ENCODE data around the gene ATP2C2.

Gene ATP2C2

GRCh38 chr16:84486126-84486525, 117.8 kb downstream of the ATP2C2 start:
- no peaks in the 10 kb centered on the region for H3K4me1 ChIP-seq (ENCODE audit: control insufficient read depth, insufficient read depth, low read length)
- H3K27me3 ChIP-seq (ENCODE audit: control insufficient read depth, insufficient read depth, low read length): no peaks in the 10 kb centered on the region
- H3K9ac ChIP-seq (ENCODE audit: low read length): no peak overlapping the region
- H3K27ac ChIP-seq (ENCODE audit: low read depth, low read length): no peak overlapping the region
- no peaks in the 10 kb centered on the region for H3K9me3 ChIP-seq (ENCODE audit: control insufficient read depth, insufficient read depth, low read depth, low read length)
- no peak overlapping the region for H3K4me3 ChIP-seq (ENCODE audit: low read depth, low read length)
- H3K36me3 ChIP-seq (ENCODE audit: control insufficient read depth, insufficient read depth, low read length): peaks cover 63% of the 10 kb centered on the region

- Histone ChIP-seq H3K9ac (ENCODE audit: low read length) (no peak overlapping the region), H3K4me3 (ENCODE audit: low read depth, low read length) (no peak overlapping the region), H3K4me1 (ENCODE audit: control insufficient read depth, insufficient read depth, low read length) (no peaks in the 10 kb centered on the region), H3K36me3 (ENCODE audit: control insufficient read depth, insufficient read depth, low read length) (peaks cover 60% of the 10 kb centered on the region), H3K27ac (ENCODE audit: low read depth, low read length) (no peak overlapping the region), H3K9me3 (ENCODE audit: control insufficient read depth, insufficient read depth, low read depth, low read length) (no peaks in the 10 kb centered on the region), H3K27me3 (ENCODE audit: control insufficient read depth, insufficient read depth, low read length) (no peaks in the 10 kb centered on the region)
Measured at GRCh38 chr16:84486551-84487235, 118.4 kb downstream of the ATP2C2 start.

DNA sequence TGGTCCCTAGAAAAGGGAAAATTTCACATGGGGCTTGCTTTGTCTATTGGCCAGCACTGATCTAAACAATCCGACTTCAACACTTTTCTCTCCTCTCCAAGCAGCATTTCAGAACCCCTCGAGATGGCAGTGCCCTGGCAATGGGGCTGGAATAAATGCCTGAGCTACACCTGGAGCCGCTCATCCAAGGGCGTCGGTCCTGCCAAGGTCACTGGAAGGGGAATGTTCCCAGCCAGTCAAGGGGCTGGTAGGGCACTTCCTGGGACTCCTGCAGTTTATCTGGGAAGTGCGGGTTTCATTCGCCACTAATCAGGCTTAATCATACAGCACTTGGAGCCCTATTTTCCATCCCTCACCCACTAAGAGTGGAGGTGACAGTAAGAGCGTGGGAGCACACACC, 119.0 kb downstream of the ATP2C2 start:
- Histone ChIP-seq H3K36me3 (ENCODE audit: control insufficient read depth, insufficient read depth, low read length) (peaks cover 61% of the 10 kb centered on the region), H3K4me1 (ENCODE audit: control insufficient read depth, insufficient read depth, low read length) (no peaks in the 10 kb centered on the region), H3K4me3 (ENCODE audit: low read depth, low read length) (no peak overlapping the region), H3K27me3 (ENCODE audit: control insufficient read depth, insufficient read depth, low read length) (no peaks in the 10 kb centered on the region), H3K27ac (ENCODE audit: low read depth, low read length) (no peak overlapping the region), H3K9me3 (ENCODE audit: control insufficient read depth, insufficient read depth, low read depth, low read length) (no peaks in the 10 kb centered on the region), H3K9ac (ENCODE audit: low read length) (no peak overlapping the region)

DNA sequence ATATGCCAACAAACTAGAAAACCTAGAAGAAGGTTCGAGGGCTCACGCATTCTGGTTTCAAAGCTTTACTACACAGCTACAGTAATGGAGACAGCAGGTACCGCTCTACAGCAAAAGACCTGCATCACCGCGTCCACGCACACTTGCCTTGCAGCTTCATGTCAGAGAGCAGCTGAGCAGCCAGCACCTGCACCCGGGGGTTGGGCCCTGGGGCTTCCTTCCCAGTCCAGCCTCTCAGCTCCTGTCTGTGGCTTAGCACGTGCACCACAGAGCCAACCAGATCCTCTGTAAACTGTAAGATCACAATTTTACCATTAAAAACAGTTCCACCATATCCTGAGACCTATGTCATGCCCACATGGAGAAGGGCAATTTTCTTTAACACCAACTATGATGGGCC, 120.8 kb downstream of the ATP2C2 start:
- no peaks in the 10 kb centered on the region for H3K27me3 ChIP-seq (ENCODE audit: control insufficient read depth, insufficient read depth, low read length)
- H3K36me3 ChIP-seq (ENCODE audit: control insufficient read depth, insufficient read depth, low read length): peaks cover 62% of the 10 kb centered on the region
- no peak overlapping the region for H3K9ac ChIP-seq (ENCODE audit: low read length)
- no peaks in the 10 kb centered on the region for H3K4me1 ChIP-seq (ENCODE audit: control insufficient read depth, insufficient read depth, low read length)
- no peak overlapping the region for H3K27ac ChIP-seq (ENCODE audit: low read depth, low read length)
- H3K4me3 ChIP-seq (ENCODE audit: low read depth, low read length): no peak overlapping the region
- H3K9me3 ChIP-seq (ENCODE audit: control insufficient read depth, insufficient read depth, low read depth, low read length): peaks cover 14% of the 10 kb centered on the region

- H3K9ac ChIP-seq (ENCODE audit: low read length): no peak overlapping the region
- H3K27ac ChIP-seq (ENCODE audit: low read depth, low read length): no peak overlapping the region
- H3K9me3 ChIP-seq (ENCODE audit: control insufficient read depth, insufficient read depth, low read depth, low read length): peaks cover 17% of the 10 kb centered on the region
- H3K4me1 ChIP-seq (ENCODE audit: control insufficient read depth, insufficient read depth, low read length): no peaks in the 10 kb centered on the region; the same call in 1 of the 2 replicates
- H3K36me3 ChIP-seq (ENCODE audit: control insufficient read depth, insufficient read depth, low read length): peaks cover 70% of the 10 kb centered on the region
- H3K4me3 ChIP-seq (ENCODE audit: low read depth, low read length): no peak overlapping the region
- H3K27me3 ChIP-seq (ENCODE audit: control insufficient read depth, insufficient read depth, low read length): no peaks in the 10 kb centered on the region
Measured at GRCh38 chr16:84495506-84495905, 127.2 kb downstream of the ATP2C2 start.

DNA sequence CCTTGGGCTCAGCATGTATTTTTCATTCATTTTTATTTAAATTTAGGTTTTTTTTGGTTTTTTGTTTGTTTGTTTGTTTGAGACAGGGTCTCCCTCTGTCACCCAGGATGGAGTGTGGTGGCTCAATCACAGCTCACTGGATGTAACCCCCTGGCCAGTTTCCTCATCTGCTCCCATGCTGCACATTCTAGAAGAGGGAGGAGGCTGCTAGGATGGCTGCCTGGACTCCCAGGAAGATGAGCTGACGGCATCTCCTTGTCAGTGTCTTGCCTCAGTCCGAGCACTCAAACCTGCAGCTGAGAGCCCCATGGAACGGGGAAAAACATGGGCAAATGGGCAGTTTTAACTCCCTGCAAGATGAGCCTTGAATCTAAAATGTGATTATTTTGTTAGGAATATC, 128.7 kb downstream of the ATP2C2 start:
- H3K9ac ChIP-seq (ENCODE audit: low read length): peak overlapping the region; percentile 5
- no peak overlapping the region for H3K27ac ChIP-seq (ENCODE audit: low read depth, low read length)
- peaks cover 17% of the 10 kb centered on the region for H3K9me3 ChIP-seq (ENCODE audit: control insufficient read depth, insufficient read depth, low read depth, low read length)
- no peaks in the 10 kb centered on the region for H3K27me3 ChIP-seq (ENCODE audit: control insufficient read depth, insufficient read depth, low read length)
- H3K4me1 ChIP-seq (ENCODE audit: control insufficient read depth, insufficient read depth, low read length): no peaks in the 10 kb centered on the region; the same call in 1 of the 2 replicates
- H3K4me3 ChIP-seq (ENCODE audit: low read depth, low read length): no peak overlapping the region
- H3K36me3 ChIP-seq (ENCODE audit: control insufficient read depth, insufficient read depth, low read length): peaks cover 63% of the 10 kb centered on the region

DNA sequence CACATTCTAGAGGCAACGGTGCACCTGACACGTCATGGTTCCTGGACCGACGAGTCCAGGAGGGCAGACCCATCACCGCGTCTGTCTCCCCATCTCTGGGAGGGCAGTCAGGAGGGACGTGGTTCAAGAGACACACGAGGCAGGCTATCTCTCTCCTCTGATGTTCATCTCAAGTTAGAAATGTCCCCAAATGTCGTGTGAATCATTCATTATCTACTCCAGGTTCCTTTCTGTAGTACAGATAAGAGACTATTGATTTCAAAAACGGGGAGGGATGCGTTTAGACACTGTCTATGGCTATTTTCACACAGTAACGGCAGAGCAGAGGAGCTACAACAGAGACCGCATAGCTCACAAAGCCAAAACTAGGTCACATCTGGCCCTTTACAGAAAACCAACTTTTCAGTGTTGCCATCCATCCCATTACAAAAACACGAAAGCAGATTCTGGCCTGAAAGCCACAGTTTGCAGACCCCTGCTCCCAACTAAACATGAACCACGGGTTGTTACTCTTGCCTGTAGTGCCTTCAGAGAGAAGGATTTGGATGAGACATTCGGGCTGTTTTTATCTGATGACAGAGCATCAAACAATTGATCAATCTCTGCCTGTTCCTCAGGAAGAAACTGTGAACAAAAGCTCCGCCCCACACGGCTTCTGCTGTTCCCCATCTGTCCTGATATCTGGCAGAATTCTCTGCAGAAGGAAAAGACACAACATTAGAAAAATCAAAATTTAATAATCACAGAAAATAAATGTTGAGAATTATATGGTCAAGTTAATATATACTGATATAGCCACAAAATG, 129.3 kb downstream of the ATP2C2 start:
- no peak overlapping the region for H3K27ac ChIP-seq (ENCODE audit: low read depth, low read length)
- H3K4me1 ChIP-seq (ENCODE audit: control insufficient read depth, insufficient read depth, low read length): no peaks in the 10 kb centered on the region; the same call in 1 of the 2 replicates
- peaks cover 59% of the 10 kb centered on the region for H3K36me3 ChIP-seq (ENCODE audit: control insufficient read depth, insufficient read depth, low read length)
- no peak overlapping the region for H3K4me3 ChIP-seq (ENCODE audit: low read depth, low read length)
- H3K9me3 ChIP-seq (ENCODE audit: control insufficient read depth, insufficient read depth, low read depth, low read length): peaks cover 16% of the 10 kb centered on the region
- H3K27me3 ChIP-seq (ENCODE audit: control insufficient read depth, insufficient read depth, low read length): no peaks in the 10 kb centered on the region
- H3K9ac ChIP-seq (ENCODE audit: low read length): peak overlapping the region; percentile 5

DNA sequence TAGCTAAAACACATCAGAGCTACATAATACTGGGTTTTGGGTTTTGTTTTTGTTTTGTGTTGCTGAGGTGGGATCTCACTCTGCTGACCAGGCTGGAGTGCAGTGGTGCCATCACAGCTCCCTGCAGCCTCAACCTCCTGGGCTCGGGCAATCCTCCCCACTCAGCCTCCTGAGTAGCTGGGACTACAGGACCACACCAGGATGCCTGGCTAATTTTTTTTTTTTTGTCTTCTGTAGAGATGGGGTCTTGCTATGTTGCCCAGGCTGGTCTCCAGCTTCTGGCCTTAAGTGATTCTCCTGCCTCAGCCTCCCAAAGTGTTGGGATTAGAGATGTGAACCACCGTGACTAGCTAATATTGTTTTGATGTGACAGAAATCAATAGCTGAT, 129.9 kb downstream of the ATP2C2 start:
- no peak overlapping the region for H3K27ac ChIP-seq (ENCODE audit: low read depth, low read length)
- no peaks in the 10 kb centered on the region; the same call in 1 of the 2 replicates for H3K4me1 ChIP-seq (ENCODE audit: control insufficient read depth, insufficient read depth, low read length)
- H3K36me3 ChIP-seq (ENCODE audit: control insufficient read depth, insufficient read depth, low read length): peaks cover 53% of the 10 kb centered on the region
- H3K27me3 ChIP-seq (ENCODE audit: control insufficient read depth, insufficient read depth, low read length): no peaks in the 10 kb centered on the region
- no peak overlapping the region for H3K4me3 ChIP-seq (ENCODE audit: low read depth, low read length)
- H3K9me3 ChIP-seq (ENCODE audit: control insufficient read depth, insufficient read depth, low read depth, low read length): peaks cover 10% of the 10 kb centered on the region
- H3K9ac ChIP-seq (ENCODE audit: low read length): no peak overlapping the region

DNA sequence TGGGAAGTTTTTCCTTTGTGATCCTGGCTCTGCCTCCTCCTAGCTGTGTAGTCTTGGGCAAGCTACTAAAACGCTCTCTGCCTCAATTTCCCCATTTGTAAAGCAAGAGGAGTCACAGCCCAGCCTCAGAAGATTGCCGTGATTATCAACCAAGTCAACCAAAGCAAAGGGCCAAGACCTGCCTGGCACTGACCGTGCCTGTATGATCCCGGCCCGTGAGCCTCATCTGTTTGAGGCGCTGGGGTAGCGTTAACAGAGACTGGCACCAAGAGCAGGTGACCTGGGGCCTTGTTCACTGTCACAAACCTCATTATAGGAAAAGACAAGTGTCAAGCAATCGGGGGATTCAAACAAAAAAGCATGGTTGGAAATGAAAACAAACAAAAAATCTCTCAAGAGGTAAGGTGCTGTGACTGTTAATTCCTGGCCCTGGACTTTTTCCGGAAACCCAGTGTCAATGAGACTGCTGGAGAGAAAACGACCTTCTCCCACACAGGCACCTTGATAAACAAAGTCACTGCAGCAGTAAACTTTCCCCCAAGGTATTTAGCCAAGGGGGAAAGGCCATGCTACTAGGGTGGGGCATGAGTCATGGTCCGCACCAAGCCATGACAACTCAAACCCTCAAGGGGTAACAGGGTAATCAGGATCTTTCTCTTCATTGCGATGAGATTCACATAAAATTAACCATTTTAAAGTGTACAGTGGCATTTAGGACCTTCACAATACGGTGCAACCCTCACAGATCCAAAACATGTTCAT, 130.7 kb downstream of the ATP2C2 start:
- peaks cover 6% of the 10 kb centered on the region; the same call in 1 of the 2 replicates for H3K4me1 ChIP-seq (ENCODE audit: control insufficient read depth, insufficient read depth, low read length)
- H3K9me3 ChIP-seq (ENCODE audit: control insufficient read depth, insufficient read depth, low read depth, low read length): peaks cover 3% of the 10 kb centered on the region; the same call in 1 of the 2 replicates
- H3K27ac ChIP-seq (ENCODE audit: low read depth, low read length): no peak overlapping the region
- H3K4me3 ChIP-seq (ENCODE audit: low read depth, low read length): no peak overlapping the region
- H3K27me3 ChIP-seq (ENCODE audit: control insufficient read depth, insufficient read depth, low read length): no peaks in the 10 kb centered on the region
- peaks cover 44% of the 10 kb centered on the region for H3K36me3 ChIP-seq (ENCODE audit: control insufficient read depth, insufficient read depth, low read length)
- no peak overlapping the region for H3K9ac ChIP-seq (ENCODE audit: low read length)

DNA sequence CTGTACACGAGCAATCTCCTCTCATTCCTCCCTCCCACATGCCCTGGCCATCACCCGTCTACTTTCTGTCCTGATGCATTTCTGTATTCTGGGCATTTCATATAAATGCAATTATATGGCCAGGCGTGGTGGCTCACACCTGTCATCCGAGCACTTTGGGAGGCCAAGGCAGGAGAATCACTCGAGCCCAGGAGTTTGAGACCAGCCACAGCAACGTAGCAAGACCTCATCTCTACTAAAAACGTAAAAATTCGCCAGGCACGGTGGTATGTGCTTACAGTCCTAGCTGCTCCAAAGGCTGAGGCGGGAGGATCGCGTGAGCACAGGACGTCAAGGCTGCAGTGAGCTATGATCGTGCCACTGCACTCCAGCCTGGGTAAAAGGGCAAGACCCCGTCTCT, 131.3 kb downstream of the ATP2C2 start:
- peaks cover 38% of the 10 kb centered on the region for H3K36me3 ChIP-seq (ENCODE audit: control insufficient read depth, insufficient read depth, low read length)
- no peak overlapping the region for H3K9ac ChIP-seq (ENCODE audit: low read length)
- no peaks in the 10 kb centered on the region; the same call in 1 of the 2 replicates for H3K9me3 ChIP-seq (ENCODE audit: control insufficient read depth, insufficient read depth, low read depth, low read length)
- no peaks in the 10 kb centered on the region for H3K27me3 ChIP-seq (ENCODE audit: control insufficient read depth, insufficient read depth, low read length)
- no peak overlapping the region for H3K27ac ChIP-seq (ENCODE audit: low read depth, low read length)
- H3K4me1 ChIP-seq (ENCODE audit: control insufficient read depth, insufficient read depth, low read length): peaks cover 6% of the 10 kb centered on the region; the same call in 1 of the 2 replicates
- H3K4me3 ChIP-seq (ENCODE audit: low read depth, low read length): no peak overlapping the region

DNA sequence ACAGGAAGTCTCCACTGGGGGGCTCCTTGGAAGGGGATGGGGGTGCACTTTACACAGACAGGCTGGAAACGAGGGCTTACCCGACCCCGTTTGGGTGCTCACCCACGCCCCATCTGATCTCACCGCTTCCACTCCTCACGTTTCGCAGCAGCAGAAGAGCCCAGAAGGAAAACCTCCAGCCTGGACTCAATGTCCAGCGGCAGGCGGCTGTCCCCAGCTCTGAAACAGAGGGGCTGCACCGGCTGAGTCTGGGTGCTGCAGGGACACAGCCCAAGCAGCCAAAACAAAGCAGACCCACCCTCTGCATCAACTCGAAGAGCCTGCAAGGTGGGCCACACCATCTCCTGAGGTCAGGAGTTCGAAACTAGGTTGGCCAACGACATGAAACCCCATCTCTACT, 132.2 kb downstream of the ATP2C2 start:
- no peak overlapping the region for H3K4me3 ChIP-seq (ENCODE audit: low read depth, low read length)
- peaks cover 13% of the 10 kb centered on the region for H3K4me1 ChIP-seq (ENCODE audit: control insufficient read depth, insufficient read depth, low read length)
- H3K9ac ChIP-seq (ENCODE audit: low read length): no peak overlapping the region
- H3K27me3 ChIP-seq (ENCODE audit: control insufficient read depth, insufficient read depth, low read length): no peaks in the 10 kb centered on the region
- no peak overlapping the region for H3K27ac ChIP-seq (ENCODE audit: low read depth, low read length)
- H3K36me3 ChIP-seq (ENCODE audit: control insufficient read depth, insufficient read depth, low read length): peaks cover 30% of the 10 kb centered on the region
- no peaks in the 10 kb centered on the region for H3K9me3 ChIP-seq (ENCODE audit: control insufficient read depth, insufficient read depth, low read depth, low read length)
